ENCODE results near the gene LCNL1.

DNA sequence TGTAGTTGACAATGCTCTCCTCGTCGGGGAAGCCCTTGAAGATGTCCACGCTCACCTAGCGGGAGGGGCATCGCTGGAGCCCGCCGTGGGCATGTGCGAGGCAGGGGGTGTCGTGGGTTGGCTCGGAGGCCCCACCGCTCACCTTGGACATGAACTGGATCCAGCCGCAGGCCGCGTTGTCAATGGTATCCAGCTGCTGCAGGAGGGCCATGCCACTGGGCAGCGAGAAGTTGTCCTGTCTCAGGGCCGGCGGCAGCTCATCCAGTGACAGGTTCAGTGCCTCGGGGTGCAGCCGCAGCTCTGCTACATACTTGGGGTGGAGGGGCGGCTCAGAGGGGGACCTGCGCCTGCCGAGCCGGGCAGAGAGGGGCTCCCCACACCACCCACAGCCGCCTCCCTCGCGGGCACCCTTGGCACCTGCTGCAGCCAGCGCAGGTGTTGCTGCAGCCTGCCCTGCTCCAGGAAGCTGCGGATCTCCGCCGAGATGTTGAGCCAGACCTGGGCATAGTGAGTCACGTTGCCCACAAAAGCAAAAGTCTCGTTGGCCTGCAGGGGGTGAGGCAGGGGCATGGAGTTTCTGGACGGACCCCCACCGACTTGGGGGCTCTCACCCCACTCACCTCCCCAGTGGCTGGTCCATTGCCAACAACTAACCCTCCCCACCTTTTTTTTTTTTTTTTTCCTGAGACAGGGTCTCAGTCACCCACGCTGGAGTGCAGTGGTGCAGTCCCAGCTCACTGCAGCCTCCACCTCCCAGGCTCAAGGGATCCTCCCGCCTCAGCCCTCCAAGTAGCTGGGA lies 36.2 kb downstream of the LCNL1 start:
- TF ChIP-seq, protein P1, sequence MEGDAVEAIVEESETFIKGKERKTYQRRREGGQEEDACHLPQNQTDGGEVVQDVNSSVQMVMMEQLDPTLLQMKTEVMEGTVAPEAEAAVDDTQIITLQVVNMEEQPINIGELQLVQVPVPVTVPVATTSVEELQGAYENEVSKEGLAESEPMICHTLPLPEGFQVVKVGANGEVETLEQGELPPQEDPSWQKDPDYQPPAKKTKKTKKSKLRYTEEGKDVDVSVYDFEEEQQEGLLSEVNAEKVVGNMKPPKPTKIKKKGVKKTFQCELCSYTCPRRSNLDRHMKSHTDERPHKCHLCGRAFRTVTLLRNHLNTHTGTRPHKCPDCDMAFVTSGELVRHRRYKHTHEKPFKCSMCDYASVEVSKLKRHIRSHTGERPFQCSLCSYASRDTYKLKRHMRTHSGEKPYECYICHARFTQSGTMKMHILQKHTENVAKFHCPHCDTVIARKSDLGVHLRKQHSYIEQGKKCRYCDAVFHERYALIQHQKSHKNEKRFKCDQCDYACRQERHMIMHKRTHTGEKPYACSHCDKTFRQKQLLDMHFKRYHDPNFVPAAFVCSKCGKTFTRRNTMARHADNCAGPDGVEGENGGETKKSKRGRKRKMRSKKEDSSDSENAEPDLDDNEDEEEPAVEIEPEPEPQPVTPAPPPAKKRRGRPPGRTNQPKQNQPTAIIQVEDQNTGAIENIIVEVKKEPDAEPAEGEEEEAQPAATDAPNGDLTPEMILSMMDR (conservative IDR thresholded peaks at IDR 0.05 in 1 of 2, IDR thresholded peaks at IDR 0.05 in 1 of 2; ENCODE audit: extremely low read depth in 1 of 2, insufficient read depth in 1 of 2, low read depth in 1 of 2, low read length in 2 of 2): no peak
- no peak for TF ChIP-seq EZH2 (IDR thresholded peaks at IDR 0.05; ENCODE audit: borderline replicate concordance, low read length)

All from mammary epithelial cell (primary cell).